HG02759 (cell line): ENCODE results near the gene IFI44.

ENCODE experiments used
- ATAC-seq: cut with Tn5 transposase; IDR thresholded peaks from one replicate; pipeline ENCODE4 v1.9.1; 2021; ENCODE audit warnings: mild to moderate bottlenecking, moderate library complexity; ENCODE audit not compliant: unreplicated experiment

IFI44 gene

GRCh38 chr1:78702426-78702825, 52.8 kb downstream of the IFI44 start:
- no peak for ATAC-seq

- ATAC-seq = no peak
Measured at GRCh38 chr1:78703806-78704205, 54.2 kb downstream of the IFI44 start.

GRCh38 chr1:78712467-78713051, 62.9 kb downstream of the IFI44 start:
- ATAC-seq = no peak

DNA sequence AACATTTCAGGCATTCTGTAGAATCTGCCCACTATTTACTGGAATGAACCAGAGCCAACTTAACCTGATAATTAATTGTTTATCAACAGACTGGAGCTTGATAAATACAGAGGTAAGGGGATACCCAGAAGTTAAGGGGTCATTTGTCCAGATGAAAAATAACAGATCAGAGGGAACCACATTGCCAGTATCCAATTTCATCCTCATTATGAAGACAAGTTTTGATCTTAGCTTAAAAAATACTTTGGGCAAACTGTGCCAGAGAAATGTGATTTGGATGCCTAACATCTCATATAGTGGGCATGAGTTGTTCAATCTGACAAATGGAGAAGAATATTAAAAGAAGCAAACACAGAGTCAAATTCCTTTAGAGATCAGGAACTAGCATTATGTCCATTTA, 63.7 kb downstream of the IFI44 start:
- ATAC-seq = no peak
